ENCODE data around the gene COL4A2.

GRCh38 chr13:110279684-110280083 lies 27.4 kb upstream of the COL4A2 start:
- TF ChIP-seq CTCF (IDR thresholded peaks at IDR 0.05) (no peak), POLR2A (IDR thresholded peaks at IDR 0.05) (no peak), EP300 (IDR thresholded peaks at IDR 0.05) (no peak)

All from ovary (tissue), 3 donors.